Caco-2 (cell line): ENCODE results near the gene MYADML2. TPM values are rescaled to one million over a fixed set of nuclear protein-coding genes. Genes with fewer than 3 reads are reported as not detected.
A peak's percentile ranks its signal among the peaks of the same experiment; 100 is the strongest.

ENCODE experiments used
- BruUV-seq: library from RNA; stranded (reverse); fragments of 400-500 nt; replicated peaks from 2 replicates; lab custom pipeline; 2021; lab: Mats Ljungman, UMichigan
- CTCF ChIA-PET: fragments of 300-600 bp; sonication (Branson Sonifier 250); formaldehyde crosslinking; loops from one replicate; lab custom pipeline; 2022; ENCODE audit warnings: antibody characterized with exemption; lab: Charles Lee
- POLR2A ChIA-PET: fragments of 300-600 bp; sonication (Branson Sonifier 250); formaldehyde crosslinking; loops from one replicate; lab custom pipeline; 2022; ENCODE audit warnings: antibody characterized with exemption; lab: Charles Lee
- DNase-seq, 2 experiments: peaks; one replicate each; pipeline versions ENCODE4 v3.0.0 to v3.0.0-alpha.2; 2020 to 2022
- H3K27me3 ChIP-seq: replicated peaks from 2 replicates; pipeline ENCODE4 v1.6.0; 2011; ENCODE audit warnings: low read length; ENCODE audit not compliant: control insufficient read depth, insufficient read depth
- H3K36me3 ChIP-seq: 2 replicates; pipeline ENCODE4 v1.5.1; 2011; ENCODE audit warnings: low read length; ENCODE audit not compliant: control insufficient read depth, insufficient read depth
- H3K4me1 ChIP-seq: fragments of 250-450 bp; sonication (Bioruptor Pico); 2 replicates; pipeline ENCODE4 v1.5.1; 2020; ENCODE audit warnings: mild to moderate bottlenecking
- H3K4me3 ChIP-seq: 2 replicates; pipeline ENCODE4 v1.5.1; 2011; ENCODE audit warnings: low read depth, mild to moderate bottlenecking, control low read depth, low read length
- H3K9me3 ChIP-seq: fragments of 250-450 bp; sonication (Bioruptor Pico); 2 replicates; pipeline ENCODE4 v1.5.1; 2020; ENCODE audit warnings: mild to moderate bottlenecking, moderate library complexity
- H3K27ac Mint-ChIP-seq: one replicate; pipeline ENCODE4 v1.8.0; 2022; ENCODE audit warnings: mixed read lengths; ENCODE audit not compliant: unreplicated experiment
- H3K27me3 Mint-ChIP-seq: one replicate; pipeline ENCODE4 v1.8.0; 2022; ENCODE audit warnings: mixed read lengths; ENCODE audit not compliant: insufficient read depth, unreplicated experiment
- H3K36me3 Mint-ChIP-seq: one replicate; pipeline ENCODE4 v1.8.0; 2022; ENCODE audit warnings: mild to moderate bottlenecking, mixed read lengths; ENCODE audit not compliant: insufficient read depth, unreplicated experiment
- H3K4me1 Mint-ChIP-seq: one replicate; pipeline ENCODE4 v1.8.0; 2022; ENCODE audit warnings: low read depth, mixed read lengths; ENCODE audit not compliant: unreplicated experiment
- H3K4me3 Mint-ChIP-seq: one replicate; pipeline ENCODE4 v1.8.0; 2022; ENCODE audit warnings: mild to moderate bottlenecking, moderate library complexity, mixed read lengths; ENCODE audit not compliant: unreplicated experiment
- H3K9me3 Mint-ChIP-seq: one replicate; pipeline ENCODE4 v1.8.0; 2022; ENCODE audit warnings: mixed read lengths; ENCODE audit not compliant: unreplicated experiment
- intact Hi-C: fragments of 100-400 bp; cut with micrococcal nuclease; formaldehyde crosslinking; loops from one replicate; pipeline ENCODE4 v1.10.0; 2022; ENCODE audit not compliant: unreplicated experiment
- total RNA-seq: library from RNA; stranded (reverse); gene quantifications from 2 replicates; pipeline ENCODE4 v1.2.3, GENCODE V29; 2022
- TF ChIP-seq, protein P1 (sequence below), 2 experiments: fragments of 200-600 bp in 1 of 2; IDR thresholded peaks; 1 replicate in 1 of 2; 2 replicates in 1 of 2; pipeline versions ENCODE4 v1.5.1 to v1.8.0; 2011 to 2022; ENCODE audit warnings: antibody characterized with exemption in 1 of 2, control low read depth in 1 of 2, inconsistent platforms in 1 of 2, low read depth in 1 of 2, low read length in 1 of 2, mild to moderate bottlenecking in 1 of 2, moderate library complexity in 1 of 2; ENCODE audit not compliant: insufficient read depth in 1 of 2, severe bottlenecking in 1 of 2, unreplicated experiment in 1 of 2

The MYADML2 gene
- total RNA-seq, 1 experiment from 2014 or later = not detected

DNA sequence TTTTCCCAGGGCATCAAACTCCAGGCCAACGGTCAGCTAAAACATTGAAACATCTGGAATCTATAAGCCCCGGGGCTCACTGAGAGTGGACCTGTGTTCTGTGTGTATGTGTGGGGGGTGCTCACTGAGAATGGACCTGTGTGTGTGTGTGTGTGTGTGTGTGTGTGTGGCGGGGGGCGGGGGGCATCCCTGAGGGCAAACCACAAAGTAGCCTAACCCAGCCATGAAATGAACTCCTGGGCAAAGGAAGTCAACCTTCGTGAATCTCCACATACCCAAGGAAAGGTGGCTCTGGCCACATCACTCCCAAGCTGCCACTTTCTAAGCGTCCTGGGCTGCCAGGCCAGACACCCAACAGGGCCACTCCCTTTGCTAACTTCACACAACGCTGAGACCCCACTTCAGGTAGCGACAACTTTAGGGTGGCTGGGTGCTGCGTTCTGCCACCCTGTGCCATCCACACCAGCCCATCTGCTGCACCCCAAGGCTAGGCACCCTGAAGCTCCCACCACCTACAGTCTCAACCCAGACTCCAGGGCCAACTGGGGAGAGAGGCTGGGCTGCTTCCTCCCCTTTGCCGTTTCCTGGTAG is 21.1 kb downstream of the MYADML2 start:
- TSS peak; percentile 37 for BruUV-seq
- DNase-seq = no peak
- H3K27me3 Mint-ChIP-seq = no peaks in the 10 kb centered on the region
- Histone ChIP-seq H3K36me3 (peaks cover 2% of the 10 kb centered on the region), H3K4me3 (peak overlapping the region; percentile 89), H3K27me3 (no peaks in the 10 kb centered on the region), H3K9me3 (no peaks in the 10 kb centered on the region), H3K4me1 (peaks cover 14% of the 10 kb centered on the region)
- intact Hi-C loops = loop anchor here (1.0 to 5.0 kb wide), 4 partner anchors 8 to 596 kb away; partner anchors contain the start of genes CENPX, LRRC45, PCYT2 and SIRT7
- peak overlapping the region; percentile 77 for H3K4me3 Mint-ChIP-seq
- peaks cover 30% of the 10 kb centered on the region for H3K36me3 Mint-ChIP-seq
- no peaks in the 10 kb centered on the region for H3K9me3 Mint-ChIP-seq
- ChIA-PET CTCF (interaction anchor here (0.8 to 2.1 kb wide), 3 partner anchors 34 to 112 kb away, joined by 3 to 10 read pairs (median 10); partner anchors contain the start of genes CENPX, DCXR and LRRC45), POLR2A (interaction anchor here (0.6 to 1.7 kb wide), 8 partner anchors 8 to 112 kb away, joined by 3 to 11 read pairs (median 6); partner anchors contain the start of genes CENPX, DCXR, LRRC45 and PCYT2)
- H3K4me1 Mint-ChIP-seq = peaks cover 17% of the 10 kb centered on the region
- TF ChIP-seq, protein P1, sequence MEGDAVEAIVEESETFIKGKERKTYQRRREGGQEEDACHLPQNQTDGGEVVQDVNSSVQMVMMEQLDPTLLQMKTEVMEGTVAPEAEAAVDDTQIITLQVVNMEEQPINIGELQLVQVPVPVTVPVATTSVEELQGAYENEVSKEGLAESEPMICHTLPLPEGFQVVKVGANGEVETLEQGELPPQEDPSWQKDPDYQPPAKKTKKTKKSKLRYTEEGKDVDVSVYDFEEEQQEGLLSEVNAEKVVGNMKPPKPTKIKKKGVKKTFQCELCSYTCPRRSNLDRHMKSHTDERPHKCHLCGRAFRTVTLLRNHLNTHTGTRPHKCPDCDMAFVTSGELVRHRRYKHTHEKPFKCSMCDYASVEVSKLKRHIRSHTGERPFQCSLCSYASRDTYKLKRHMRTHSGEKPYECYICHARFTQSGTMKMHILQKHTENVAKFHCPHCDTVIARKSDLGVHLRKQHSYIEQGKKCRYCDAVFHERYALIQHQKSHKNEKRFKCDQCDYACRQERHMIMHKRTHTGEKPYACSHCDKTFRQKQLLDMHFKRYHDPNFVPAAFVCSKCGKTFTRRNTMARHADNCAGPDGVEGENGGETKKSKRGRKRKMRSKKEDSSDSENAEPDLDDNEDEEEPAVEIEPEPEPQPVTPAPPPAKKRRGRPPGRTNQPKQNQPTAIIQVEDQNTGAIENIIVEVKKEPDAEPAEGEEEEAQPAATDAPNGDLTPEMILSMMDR (IDR thresholded peaks at IDR 0.05; ENCODE audit: insufficient read depth in 1 of 2, low read depth in 1 of 2, low read length in 1 of 2, severe bottlenecking in 1 of 2, unreplicated experiment in 1 of 2) = no peak
- H3K27ac Mint-ChIP-seq = peak overlapping the region; percentile 85

DNA sequence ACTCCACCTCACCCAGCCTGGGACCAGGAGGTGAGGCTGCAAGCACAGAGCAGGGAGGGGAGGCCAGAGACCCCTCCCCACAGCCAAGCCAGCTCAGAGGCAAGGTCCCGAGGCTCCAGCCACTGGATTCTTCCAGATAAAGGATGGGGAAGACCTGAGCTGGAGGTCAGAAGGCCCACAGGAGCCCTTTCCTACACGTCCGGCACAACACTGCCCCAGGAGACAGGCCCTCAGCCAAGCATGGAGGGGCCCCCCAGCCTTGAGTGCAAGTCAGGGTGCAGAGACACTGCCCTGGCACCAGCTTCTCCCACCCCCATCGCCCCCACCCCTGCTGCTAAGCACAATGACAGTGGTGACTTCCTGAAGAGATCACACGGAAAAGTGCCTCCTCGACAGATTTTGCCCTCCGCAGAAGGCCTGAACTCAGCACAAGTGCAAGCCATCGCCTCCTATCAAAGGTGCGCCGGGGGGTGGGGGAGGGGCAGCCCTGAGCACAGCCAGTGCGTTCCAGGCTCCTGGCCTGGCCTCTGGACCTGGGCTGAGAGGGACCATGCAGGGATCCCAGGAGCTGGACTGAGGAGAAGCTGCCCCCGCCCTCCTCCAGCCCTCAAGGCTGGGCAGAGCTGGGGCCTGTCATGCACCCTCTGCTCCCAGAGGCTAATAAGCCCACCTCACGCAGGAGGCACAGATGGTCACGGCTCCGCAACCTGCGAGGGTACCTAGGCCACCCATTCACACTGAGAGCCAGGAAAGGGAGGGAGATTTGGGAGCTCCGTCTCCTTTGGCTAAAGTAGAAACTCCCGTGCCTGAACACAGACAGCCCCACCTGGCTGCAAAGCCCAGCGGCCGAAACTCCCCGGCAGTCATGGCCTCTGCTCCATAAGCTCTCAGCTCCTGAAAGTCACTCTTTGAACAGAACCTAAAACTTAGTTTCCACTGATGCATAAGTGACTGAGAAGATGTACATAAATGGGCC is 22.2 kb downstream of the MYADML2 start:
- POLR2A ChIA-PET = interaction anchor here (0.7 to 1.1 kb wide), 2 partner anchors 14 to 256 kb away, joined by 3 read pairs; partner anchors contain the start of gene PCYT2
- CTCF ChIA-PET = interaction anchor here (1.5 to 1.6 kb wide), 2 partner anchors 95 to 98 kb away, joined by 4 to 10 read pairs; partner anchors contain the start of genes CENPX and LRRC45
- Mint-ChIP-seq H3K4me1 (peaks cover 17% of the 10 kb centered on the region), H3K27me3 (no peaks in the 10 kb centered on the region), H3K27ac (peak overlapping the region; percentile 85), H3K9me3 (no peaks in the 10 kb centered on the region), H3K4me3 (no peak overlapping the region), H3K36me3 (peaks cover 39% of the 10 kb centered on the region)
- BruUV-seq = no TSS peak
- Histone ChIP-seq H3K4me1 (peaks cover 14% of the 10 kb centered on the region), H3K9me3 (no peaks in the 10 kb centered on the region), H3K27me3 (no peaks in the 10 kb centered on the region), H3K36me3 (peaks cover 3% of the 10 kb centered on the region), H3K4me3 (no peak overlapping the region)
- TF ChIP-seq, protein P1 (IDR thresholded peaks at IDR 0.05; ENCODE audit: insufficient read depth in 1 of 2, low read depth in 1 of 2, low read length in 1 of 2, severe bottlenecking in 1 of 2, unreplicated experiment in 1 of 2) = no peak
- no peak for DNase-seq
- intact Hi-C loops = loop anchor here (5.0 kb wide), 2 partner anchors 97 to 597 kb away; partner anchors contain the start of genes CENPX and LRRC45
